NCI-H187 (cell line): ENCODE data around the gene PIH1D1.

Source experiments
- DNase-seq, 2 experiments: peaks; one replicate each; lab custom pipeline; 2025; lab: John Stamatoyannopoulos, UW

Gene PIH1D1

DNA sequence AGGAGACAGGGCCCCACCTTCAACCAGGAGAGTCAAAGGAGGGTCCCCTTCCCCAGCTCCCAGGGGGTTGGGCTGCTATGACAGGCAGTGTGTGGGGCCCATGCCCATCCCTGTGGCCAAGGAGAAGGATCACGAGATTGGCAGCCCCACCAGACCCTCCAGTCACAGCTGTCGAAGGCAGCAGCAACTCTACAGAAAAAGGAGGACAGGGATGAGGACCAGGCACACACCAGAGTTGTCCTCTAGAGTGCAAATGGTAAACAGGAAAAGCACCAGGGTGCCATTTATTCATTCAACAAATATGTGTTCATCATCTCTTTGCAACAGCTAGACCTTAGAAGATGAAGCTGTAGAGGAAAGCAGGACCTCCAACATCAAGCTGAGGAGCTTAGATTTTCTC, 32.4 kb downstream of the PIH1D1 start:
- DNase-seq, result no peak

DNA sequence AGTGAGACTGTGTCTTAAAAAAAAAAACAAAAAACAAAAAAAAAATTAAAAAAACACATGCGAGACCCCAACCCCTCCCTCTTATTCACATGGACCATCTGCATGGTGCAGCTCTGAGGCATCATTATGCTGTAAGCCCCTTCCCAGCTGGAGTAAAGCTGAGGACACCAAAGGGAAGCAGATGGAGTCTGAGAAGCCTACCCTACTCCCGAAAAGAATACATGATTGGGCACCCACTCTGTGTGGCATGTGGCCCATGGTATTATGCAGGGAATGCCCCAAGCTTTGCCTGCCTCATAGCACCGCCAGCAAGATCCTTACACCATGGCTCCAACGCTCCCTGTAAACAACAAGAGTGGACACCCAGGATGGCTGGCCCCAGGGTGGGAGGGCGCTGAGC, 33.1 kb downstream of the PIH1D1 start:
- no peak for DNase-seq

DNA sequence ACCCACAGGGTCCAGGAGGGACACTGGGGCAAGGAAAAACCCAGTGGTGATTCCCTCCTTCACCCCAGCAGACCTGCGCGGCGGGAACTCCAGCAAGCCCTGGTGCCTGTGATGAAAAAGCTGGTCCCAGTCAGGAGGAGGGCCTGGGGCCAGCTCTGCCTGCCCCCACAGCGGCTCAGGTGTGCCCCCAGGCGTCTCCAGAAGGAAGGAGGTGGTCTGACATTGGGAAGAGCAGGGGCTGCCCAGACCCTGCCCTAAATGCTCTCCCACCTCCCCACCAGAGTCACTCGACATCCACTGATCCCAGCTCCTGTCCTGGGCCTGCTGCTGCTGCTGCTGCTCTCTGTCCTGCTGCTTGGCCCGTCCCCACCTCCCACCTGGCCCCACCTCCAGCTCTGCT, 34.5 kb downstream of the PIH1D1 start:
- no peak for DNase-seq

DNA sequence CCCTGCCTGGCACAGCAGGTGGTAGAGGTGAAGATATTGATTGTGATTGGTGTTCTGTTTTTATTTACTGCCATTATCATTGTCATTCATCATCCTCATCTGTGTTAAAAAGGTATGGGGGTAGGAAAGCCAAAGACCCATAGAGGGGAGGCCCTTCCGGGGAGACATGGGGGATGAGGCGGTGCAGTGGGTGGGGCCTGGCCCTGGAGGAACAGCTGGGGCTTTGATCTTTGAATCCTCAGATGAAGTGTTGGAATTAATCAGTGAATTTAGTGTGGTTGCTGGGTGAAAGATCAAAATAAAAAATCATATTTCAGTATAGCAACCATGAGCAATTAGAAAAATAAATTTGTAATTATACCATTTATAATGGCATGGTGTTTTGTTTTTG, 35.8 kb downstream of the PIH1D1 start:
- DNase-seq, result no peak

DNA sequence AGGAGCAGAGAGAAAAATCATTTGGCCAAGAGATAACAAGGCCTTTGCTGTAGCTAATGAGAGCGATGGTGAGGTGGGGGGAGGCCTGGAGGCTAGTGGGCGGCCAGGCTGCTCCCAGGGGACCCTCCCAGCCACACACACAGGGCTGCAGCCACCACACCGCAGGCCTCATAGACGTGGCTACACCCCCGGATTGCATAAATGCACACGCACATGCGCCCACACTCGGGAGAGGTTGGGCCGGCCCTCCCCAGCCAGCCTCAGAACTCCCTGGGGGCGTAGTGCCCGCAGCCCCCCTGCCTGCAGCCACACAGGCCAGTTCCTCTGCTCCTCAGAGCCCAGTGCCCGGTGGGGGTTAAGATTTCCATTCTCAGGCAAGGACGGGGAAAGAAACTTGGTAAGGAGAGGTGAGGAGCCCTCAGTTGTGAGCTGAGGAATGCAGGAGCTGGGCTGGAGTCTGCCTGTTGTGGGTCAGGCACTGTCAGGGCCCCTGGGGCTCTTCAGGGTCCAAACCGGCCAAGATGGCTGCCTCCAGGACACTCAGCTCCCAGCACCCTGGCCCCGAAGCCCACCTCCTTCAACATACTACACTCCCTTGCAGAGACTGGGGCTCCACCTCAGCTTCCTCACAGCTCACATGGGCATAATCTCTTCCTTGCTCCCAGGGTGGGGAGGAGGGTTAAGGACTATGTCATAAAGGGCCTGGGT, 36.4 kb downstream of the PIH1D1 start:
- DNase-seq, result no peak

DNA sequence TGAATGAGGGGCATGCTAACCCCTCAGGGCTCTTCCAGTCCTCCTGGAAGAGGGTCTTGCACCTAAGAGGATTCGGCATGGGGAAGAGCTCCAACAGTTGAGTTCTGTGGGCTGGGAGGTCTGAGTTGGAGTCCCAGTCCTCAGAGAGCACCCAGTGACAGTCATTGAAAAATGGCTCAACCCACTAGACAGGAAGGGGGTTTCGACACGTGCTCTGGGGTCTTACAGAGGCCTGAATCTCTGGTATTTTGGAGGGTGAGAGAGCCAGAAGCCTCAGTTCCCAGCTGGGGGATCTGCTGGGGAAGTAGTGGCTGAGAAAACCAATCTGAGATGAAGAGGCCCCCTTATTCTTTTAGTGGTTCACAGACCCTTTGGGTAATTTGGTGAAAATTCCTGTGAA, 37.4 kb downstream of the PIH1D1 start:
- no peak for DNase-seq

DNA sequence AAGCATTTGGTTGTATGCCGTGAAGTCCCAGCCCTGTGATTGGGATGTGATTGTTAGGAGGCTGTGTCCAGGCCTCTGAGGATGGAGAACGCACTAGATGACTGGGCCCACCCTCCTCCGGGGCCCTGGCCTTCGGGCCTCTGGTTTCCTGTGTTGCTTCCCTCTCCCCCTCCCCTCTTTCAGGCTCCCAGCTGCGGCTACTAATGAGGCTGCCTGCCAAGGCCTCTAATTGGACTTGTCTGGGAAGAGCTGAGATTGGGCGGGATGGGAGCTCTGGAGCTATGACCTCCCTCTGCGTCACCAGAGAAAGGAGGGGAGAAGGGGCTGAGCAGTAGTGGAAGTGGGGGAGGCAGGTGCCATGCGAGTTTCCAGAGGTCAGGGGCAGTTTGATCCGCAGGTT, 38.3 kb downstream of the PIH1D1 start:
- no peak for DNase-seq

DNA sequence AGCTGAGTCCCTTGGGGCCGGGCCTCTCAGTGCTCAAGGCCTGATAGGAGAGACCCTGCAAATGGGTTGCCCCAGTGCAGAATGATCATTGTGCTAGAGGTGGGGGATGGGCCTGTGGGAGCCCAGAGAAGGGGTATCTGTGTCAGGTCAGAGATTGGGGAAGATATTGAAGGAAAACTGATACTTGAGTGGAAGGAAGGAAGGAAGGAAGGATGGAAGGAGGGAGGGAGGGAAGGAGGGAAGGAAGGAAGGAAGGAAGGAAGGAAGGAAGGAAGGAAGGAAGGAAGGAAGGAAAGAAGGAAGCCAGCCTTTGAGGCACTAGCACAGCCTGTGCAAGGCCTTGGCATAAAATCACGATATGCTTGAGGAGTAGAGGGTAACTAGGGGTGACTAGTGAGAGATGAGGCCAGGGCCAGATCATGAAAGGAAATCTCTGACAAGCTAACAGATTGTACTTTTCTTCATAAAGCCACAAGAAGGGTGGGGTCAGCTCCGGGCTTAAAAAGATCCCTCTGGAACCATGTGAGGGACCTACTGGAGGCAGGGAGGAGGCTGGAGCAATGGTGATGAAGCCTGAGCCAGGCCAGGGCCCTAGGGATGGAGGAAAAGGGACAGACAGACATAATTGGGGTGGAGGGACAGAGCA, 39.8 kb downstream of the PIH1D1 start:
- no peak for DNase-seq

DNA sequence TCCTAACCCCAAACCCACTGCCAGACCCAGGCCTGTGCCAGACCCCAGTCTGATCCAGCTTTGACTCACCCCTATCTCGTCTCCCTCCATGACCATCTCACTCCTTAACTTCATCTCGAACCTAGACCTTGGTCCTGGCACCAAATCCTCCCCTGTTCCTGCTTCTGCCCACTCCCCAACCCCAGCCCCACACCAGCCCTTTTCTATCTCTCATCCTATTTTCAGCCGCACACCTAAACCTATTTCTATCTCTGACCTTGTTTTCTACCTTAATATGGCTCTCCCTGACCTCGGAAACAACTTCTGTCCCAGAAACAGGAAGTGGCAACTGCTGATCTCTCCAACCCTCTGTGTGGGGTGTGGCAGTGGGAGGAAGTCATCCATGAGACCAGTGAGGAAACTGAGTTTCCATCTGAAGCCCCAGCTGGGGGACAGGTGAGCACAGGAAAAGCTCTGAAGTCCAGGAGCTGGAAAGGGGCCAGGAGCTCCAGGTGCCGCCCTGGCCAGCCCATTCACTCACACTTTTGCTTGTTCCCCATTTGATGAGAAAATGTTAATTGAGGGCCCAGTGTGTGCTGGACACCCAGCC, 42.1 kb downstream of the PIH1D1 start:
- DNase-seq, result no peak

DNA sequence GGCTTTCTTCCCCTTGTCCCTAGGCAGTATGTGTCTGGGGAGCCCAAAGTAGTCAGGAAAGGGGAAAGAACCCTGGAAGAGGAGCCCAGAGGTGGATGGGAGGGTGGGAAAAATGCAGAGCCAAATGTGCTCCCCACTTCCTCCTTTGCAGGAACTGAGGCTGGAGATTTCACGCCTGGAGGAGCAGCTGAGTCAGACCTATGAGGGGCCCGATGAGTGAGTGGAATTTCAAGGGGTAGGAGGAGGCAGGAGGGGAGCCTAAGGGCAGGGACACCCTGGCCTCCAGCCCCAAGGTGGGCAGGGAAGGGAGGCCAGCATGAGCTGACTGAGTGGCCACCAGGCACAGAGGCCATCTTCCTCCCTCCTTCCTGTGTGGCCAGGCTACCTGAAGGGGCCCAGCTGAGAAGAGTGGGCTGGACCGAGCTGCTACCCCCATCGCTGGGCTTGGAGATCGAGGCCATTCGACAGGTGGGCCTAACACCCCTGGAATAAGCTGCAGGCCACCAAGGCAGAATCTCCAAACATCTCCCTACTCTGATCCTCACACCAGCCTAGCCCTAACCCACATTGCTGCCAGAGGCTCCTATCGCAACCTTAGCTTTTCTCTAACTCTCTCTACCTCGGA, 42.7 kb downstream of the PIH1D1 start:
- DNase-seq, result no peak

DNA sequence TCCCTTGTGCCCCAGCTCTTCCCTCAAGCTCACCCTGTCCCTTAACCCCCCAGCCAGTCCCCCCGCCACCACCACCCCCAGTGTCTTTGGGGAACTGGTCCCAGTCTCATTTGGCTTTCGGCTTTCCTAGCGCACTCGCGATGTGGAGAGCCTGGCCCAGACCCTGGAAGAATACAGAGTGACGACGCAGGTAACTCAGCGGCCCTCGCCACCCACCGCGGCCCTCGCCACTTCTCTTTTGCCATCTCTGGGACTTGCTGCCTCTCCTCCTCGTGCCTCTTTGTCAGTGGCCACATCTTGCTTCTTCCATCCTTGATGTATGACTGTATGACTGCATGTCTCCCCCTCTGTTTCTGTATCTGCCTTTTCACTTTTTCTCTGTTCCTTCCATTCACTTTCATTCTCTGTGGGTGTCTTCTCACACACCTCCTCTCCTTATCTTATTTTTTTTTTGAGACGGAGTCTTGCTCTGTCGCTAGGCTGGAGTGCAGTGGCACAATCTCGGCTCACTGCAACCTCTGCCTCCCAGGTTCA, 44.1 kb downstream of the PIH1D1 start:
- DNase-seq, result no peak

DNA sequence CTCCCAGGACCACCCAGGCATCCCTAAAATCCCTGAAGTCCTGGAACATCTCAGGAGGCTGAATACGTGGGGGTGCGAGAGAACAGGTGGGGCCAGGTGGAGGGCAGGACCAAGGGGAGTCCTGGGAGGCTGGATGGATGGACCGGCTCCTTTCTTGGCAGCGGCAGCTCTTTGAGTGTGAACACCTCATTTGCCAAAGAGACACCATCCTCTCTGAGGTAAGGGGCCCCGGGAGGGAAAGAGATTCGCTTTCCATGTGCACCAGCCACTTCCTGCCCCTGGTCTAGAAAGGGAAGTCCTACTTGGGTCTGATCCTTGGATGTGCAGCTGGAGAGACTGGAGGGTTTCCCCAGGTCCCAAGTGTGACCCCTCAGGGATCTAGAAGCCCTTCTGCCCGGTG, 44.5 kb downstream of the PIH1D1 start:
- DNase-seq, result no peak

DNA sequence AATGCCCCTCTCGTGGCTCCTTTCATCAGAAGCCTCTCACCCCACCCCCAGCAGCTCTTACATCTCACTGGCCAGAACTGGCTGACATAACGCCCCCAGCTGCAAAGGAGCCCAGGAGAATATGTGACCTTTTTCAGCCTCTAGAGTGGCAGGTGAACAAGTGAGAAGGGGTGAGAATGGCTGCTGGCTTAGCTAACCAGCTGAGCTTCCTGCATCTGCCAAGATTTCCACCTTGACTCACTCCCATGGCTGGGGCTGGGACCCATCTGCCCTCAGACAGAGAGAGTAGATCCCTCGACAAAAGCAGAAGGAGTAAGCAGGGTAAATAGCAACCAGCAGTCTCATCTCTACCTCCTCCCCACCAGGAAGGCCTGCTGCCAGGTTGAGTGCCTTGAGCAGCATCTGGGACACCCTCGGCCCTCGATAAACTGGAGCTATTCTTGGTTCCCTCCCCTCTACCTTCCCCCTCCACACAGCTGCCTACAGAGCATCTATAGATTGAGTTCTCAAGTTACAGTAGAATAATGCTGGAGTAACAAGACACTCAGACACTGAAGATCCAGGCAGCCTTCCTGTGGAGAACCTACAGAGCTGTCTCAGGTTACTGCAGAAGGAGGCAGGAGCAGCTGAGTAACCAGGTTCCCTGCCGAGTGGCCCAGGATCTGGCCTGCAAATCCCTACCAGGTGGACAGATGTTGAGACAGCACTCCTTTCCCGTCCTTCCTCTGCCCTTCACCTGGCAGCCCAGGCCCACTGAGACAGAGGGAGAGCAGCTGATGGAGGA, 48.0 kb downstream of the PIH1D1 start:
- peak; percentile 98 to 99 for DNase-seq

DNA sequence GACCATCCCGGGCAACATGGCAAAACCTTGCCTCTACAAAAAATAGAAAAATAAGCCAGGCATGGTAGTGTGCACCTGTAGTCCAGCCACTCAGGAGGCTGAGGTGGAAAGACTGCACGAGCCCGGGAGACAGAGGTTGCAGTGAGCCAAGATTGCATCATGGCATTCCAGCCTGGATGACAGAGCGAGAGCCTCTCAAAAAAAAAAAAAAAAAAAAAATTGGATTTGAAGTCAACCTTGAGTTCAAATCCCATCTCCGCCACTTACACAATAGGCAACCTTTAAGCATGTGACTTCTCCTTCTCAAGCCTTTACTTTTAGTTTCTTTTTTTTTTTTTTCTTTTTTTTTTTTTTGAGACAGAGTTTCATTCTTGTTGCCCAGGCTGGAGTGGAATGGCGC, 51.6 kb downstream of the PIH1D1 start:
- no peak for DNase-seq

DNA sequence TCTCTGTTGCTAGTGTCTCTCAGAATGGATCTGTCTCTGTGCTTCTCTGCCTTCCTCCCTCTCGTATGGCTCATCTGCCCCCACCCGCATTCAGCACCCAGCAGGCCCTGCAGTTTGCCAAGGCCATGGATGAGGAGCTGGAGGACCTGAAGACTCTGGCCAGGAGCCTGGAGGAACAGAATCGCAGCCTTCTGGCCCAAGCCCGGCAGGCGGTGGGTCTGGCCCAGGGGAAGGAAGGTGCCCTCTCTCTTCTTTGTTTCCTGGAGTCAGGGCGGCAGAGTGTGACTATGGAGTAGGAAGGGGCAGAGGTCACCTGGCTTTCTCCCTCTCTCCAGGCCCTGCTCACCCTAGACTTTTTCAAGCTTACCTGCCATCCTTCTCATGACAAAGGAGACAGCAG, 52.7 kb downstream of the PIH1D1 start:
- DNase-seq, result no peak

DNA sequence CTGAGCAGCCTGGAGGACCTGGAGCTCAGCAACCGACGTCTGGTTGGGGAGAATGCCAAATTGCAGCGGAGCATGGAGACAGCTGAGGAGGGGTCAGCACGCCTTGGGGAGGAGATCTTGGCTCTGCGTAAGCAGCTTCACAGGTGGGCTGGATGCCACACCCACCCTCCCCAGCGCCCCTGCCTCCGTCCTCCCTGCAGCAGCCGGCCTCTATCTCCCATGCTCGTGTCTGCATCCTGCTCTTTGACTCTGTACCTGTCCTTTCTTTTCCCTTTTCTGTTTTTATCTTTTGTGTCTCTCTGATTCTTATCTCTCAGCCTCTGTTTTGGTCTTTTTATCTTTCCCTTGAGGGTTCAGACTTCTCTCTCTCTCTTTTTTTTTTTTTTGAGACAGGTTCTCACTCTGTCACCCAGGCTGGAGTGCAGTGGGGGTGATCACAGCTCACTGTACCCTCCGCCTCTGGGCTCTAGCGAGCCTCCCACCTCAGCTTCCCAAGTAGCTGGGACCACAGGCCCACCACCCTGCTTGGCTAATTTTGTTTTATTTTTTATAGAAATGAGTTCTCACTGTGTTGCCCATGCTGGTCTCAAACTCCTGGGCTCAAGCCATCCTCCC, 53.5 kb downstream of the PIH1D1 start:
- no peak for DNase-seq

DNA sequence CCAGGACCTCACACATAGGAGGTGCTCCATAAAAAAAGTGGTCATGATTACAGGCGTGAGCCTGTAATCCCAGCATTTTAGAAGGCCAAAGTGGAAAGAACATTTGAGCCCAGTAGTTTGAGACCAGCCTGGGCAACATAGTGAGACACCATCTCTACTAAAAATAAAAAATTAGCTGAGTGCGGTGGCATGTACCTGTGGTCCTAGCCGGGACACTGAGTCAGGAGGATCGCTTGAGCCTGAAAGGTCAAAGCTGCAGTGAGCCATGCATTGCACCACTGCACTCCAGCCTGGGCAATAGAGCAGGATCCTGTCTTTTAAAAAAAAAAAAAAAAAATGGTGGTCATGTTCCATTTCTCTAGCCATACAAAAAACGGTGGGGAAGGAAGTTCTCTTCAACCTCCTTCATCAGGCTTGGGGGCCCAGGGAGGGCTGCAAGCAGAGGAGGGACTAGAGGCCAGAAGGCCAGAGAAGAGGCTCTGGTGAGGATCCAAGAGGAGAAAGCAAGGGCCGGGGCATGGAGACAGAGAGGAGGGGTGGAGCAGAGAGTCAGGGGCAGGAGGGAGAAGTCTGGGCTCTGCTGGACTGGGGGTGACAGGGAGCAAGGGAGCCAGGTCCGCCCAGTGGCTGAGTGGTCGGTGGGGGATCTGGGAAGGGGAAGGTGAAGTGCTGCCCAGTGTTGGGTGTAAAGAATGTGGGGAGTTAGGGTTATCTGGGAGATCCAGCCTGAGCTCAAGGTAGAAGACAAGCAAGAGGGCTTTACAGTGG, 54.7 kb downstream of the PIH1D1 start:
- no peak for DNase-seq
